Subcutaneous adipose tissue (tissue), 4 donors: ENCODE results near the gene INMT. TPM values are rescaled to one million over a fixed set of nuclear protein-coding genes. Genes with fewer than 3 reads are reported as not detected.

Experiments used
- CTCF ChIP-seq: fragments of 450-650 bp; IDR thresholded peaks from one replicate; pipeline ENCODE4 v1.5.1; 2016; ENCODE audit warnings: low read depth, mild to moderate bottlenecking, control low read depth, antibody characterized with exemption, moderate library complexity
- total RNA-seq, 4 donors: library from RNA; depleted of rRNA; stranded (reverse); fragments of >200 nt; gene quantifications; one replicate each; pipeline ENCODE4 v1.1.0, GENCODE V29; 2016

INMT gene
- total RNA-seq, 4 donors from 2014 or later = 1.4 to 30.1 (median 10.9) TPM

DNA sequence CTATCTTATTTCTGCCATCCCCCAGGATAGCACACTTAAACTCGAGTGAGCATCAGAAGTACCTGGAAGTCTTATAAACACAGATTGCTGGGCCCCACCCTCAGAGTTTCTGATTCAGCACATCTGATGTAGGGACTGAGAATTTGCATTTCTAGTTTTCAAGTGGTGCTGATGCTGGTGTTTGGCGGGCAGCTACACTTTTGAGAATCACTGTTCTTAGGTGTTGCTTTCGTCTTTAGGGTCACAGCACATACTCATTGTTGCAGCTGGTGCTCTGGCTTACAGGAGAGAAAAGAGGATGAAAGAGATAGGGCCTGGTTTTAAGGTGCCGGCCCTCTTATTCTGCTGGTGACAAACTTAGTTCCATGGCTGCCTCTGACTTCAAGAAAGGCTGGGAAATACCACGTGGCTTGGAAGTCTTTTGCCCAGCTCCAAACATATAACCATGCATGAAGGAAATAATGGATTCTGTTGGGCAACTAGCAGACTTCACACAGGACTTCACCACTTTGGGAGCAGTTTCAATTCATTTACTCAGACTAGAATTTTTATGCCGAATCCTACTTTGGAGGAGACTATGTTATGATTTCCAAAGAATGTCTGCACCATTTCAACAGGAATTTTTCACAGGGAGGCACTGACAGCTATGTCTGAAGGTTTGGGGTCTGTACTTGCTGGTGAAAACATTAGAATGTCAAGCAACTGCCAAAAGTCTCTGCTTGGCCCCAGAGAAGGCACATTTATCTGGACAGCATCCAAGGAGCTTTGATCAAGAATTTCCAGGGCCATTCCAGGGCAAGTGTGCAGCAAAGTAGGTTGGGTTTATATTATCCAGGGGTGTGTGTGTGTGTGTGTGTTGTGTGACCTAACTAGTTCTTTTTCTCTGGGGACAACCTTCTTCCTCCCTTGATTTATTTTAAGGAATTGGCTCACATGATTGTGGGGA is 12.4 kb downstream of the INMT start:
- TF ChIP-seq CTCF = no peak

DNA sequence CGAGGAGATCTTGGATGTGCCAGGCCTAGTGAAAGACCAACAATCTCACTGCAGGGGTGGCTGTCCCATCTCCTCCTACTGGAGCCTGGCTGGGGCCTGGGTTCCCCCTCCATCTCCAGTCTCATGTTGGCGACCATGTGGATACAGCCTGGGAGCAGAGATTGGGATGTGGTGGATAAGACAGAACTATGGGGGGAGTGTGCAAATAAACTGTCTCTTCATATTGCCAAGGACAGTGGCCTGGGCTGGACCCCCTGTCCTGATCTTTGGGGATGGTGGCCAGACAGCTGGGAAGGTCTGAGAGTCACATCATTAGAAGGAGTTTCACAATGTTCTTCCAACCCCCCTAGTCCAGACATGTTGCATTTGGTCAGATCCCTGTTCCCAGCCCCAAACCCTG is 13.5 kb downstream of the INMT start:
- no peak for TF ChIP-seq CTCF

DNA sequence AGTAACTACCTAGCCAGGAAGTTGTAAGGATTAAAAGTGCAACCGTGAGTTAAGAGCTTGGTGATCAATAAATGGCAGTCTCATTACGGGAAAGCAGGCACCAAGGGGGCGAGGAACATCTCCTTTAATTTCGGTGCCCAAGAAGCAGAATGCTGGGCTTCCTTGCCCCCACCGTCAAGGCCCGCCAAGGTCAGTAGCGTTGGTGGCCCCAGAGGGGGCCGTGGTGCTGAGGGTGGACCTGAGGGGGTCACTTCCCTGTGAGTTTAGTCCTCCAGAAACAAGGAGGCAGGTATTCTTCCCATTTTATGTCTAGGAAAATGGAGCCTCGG is 18.9 kb downstream of the INMT start:
- no peak for TF ChIP-seq CTCF

DNA sequence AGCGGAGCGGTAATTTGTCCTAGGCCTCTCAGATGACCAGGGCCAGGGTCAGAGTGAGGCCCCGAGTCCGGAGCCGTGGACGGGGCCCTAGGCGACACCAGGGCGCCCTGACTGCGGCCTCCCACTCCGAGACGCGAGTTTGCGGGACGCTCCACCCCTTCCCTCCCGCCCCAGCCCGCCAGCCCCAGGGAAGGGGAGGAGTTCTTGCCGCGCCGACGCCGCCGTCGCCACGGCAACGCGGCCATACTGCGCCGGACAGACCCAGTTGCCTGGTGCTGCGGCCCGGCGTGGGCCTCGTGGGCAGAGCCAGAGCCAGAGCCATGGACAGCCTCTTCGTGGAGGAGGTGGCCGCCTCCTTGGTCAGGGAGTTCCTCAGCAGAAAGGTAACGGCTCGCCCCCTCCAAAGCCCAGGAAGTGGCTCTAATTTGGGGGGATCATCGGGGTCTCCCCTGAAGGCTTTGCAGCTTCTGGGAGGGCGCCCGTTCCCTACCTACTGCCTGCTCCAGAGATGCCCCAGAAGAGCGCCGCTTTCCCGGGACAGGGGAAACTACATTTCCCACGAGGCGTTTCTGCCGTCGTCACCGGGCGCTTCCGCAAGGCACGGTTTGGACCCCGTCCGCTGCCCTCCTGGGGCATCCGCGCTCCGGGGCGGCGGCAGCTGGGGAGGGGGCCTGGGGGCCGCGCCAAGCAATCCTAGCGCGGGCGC is 19.4 kb downstream of the INMT start, which contains the start of gene MINDY4:
MINDY4 (plus strand) TSS at position 244 of the 706 bp plus-strand sequence; CDS start at position 321, 77 bp downstream.
- TF ChIP-seq CTCF = no peak

- no peak for TF ChIP-seq CTCF
Observed at GRCh38 chr7:30771880-30772425, 20.0 kb downstream of the INMT start.

- TF ChIP-seq CTCF = no peak
Observed at GRCh38 chr7:30772984-30773383, 21.0 kb downstream of the INMT start.

GRCh38 chr7:30775992-30776391 is 24.1 kb downstream of the INMT start:
- TF ChIP-seq CTCF = no peak
